ENCODE data around the gene CDC34.

The CDC34 gene

GRCh38 chr19:506404-507285 is 24.9 kb upstream of the CDC34 start:
- Histone ChIP-seq H3K27ac (peak overlapping the region; percentile 91 to 98 (median 93)), H3K9me3 (replicated peaks in 1 of 11) (peaks cover 0 to 20% (median 3%) of the 10 kb centered on the region in 11 experiments; a peak in 11 of 22 replicates), H3K36me3 (peaks cover 0 to 12% (median 9%) of the 10 kb centered on the region in 11 experiments; a peak in 10 of 22 replicates), H3K4me1 (peaks cover 54 to 83% (median 67%) of the 10 kb centered on the region in 10 experiments), H3K9ac (peak overlapping the region; percentile 90 to 99 (median 95)), H3K27me3 (no peaks in the 10 kb centered on the region), H4K20me1 (peaks cover 0 to 31% (median 9%) of the 10 kb centered on the region in 11 experiments; a peak in 14 of 22 replicates), H3K4me3 (peak overlapping the region; percentile 84 to 97 (median 92)), H3K4me2 (peak overlapping the region; percentile 74 to 100 (median 90))
- TF ChIP-seq Cebpa-rat (IDR thresholded peaks at IDR 0.05), result no peak

GRCh38 chr19:507286-508203 is 24.0 kb upstream of the CDC34 start, which contains the start of gene TPGS1:
TPGS1 (plus strand) TSS chr19:507497; CDS start chr19:507507, 10 bp downstream.
- peak within 1 kb of the TSS; percentile 84 to 97 (median 92) for H3K4me3 ChIP-seq
- peaks cover 0 to 11% (median 0%) of the 10 kb centered on the region in 11 experiments; a peak in 10 of 22 replicates for H3K9me3 ChIP-seq (replicated peaks in 1 of 11)
- TF ChIP-seq Cebpa-rat (IDR thresholded peaks at IDR 0.05), result no peak
- H3K36me3 ChIP-seq, result peaks cover 0 to 12% (median 9%) of the 10 kb centered on the region in 11 experiments; a peak in 10 of 22 replicates
- H3K27me3 ChIP-seq, result no peaks in the 10 kb centered on the region
- H3K27ac ChIP-seq, result peak within 1 kb of the TSS; percentile 91 to 98 (median 93)
- peak within 1 kb of the TSS; percentile 90 to 100 (median 99) for H3K4me2 ChIP-seq
- H4K20me1 ChIP-seq, result peaks cover 0 to 40% (median 18%) of the 10 kb centered on the region in 11 experiments; a peak in 17 of 22 replicates
- H3K4me1 ChIP-seq, result peaks cover 63 to 83% (median 69%) of the 10 kb centered on the region in 10 experiments
- peak within 1 kb of the TSS; percentile 90 to 99 (median 95) for H3K9ac ChIP-seq

- H3K4me3 ChIP-seq, result peak overlapping the region; percentile 84 to 97 (median 92)
- peak overlapping the region; percentile 91 to 98 (median 93); a peak in 20 of 22 replicates for H3K27ac ChIP-seq
- H3K4me2 ChIP-seq, result peak overlapping the region; percentile 90 to 100 (median 99)
- peaks cover 0 to 3% (median 0%) of the 10 kb centered on the region in 11 experiments; a peak in 1 of 22 replicates for H3K9me3 ChIP-seq (replicated peaks in 1 of 11)
- no peak for TF ChIP-seq Cebpa-rat (IDR thresholded peaks at IDR 0.05)
- H3K36me3 ChIP-seq, result peaks cover 0 to 13% (median 9%) of the 10 kb centered on the region in 11 experiments; a peak in 12 of 22 replicates
- H4K20me1 ChIP-seq, result peaks cover 0 to 49% (median 27%) of the 10 kb centered on the region in 11 experiments; a peak in 20 of 22 replicates
- no peaks in the 10 kb centered on the region for H3K27me3 ChIP-seq
- peaks cover 60 to 83% (median 71%) of the 10 kb centered on the region in 10 experiments for H3K4me1 ChIP-seq
- peak overlapping the region; percentile 90 to 99 (median 95) for H3K9ac ChIP-seq
These were observed 23.1 kb upstream of the CDC34 start for GRCh38 chr19:508204-509150.

GRCh38 chr19:510606-511100 is 20.9 kb upstream of the CDC34 start:
- Histone ChIP-seq H3K4me3 (peak overlapping the region; percentile 37 to 67 (median 51)), H3K36me3 (peaks cover 0 to 30% (median 14%) of the 10 kb centered on the region in 11 experiments; a peak in 17 of 22 replicates), H3K9me3 (replicated peaks in 1 of 11) (0 out of 22 replicates have a peak, but pooled peaks cover 0 to 3% (median 0%) of the 10 kb centered on the region in 11 experiments), H3K9ac (peak overlapping the region; percentile 64 to 77 (median 73)), H4K20me1 (peaks cover 11 to 66% (median 44%) of the 10 kb centered on the region in 11 experiments; a peak in 21 of 22 replicates), H3K27ac (peak overlapping the region; percentile 51 to 98 (median 80)), H3K4me1 (peaks cover 58 to 79% (median 72%) of the 10 kb centered on the region in 10 experiments), H3K4me2 (peak overlapping the region; percentile 90 to 100 (median 99)), H3K27me3 (no peaks in the 10 kb centered on the region)
- no peak for TF ChIP-seq Cebpa-rat (IDR thresholded peaks at IDR 0.05)

GRCh38 chr19:511101-511851 is 20.3 kb upstream of the CDC34 start:
- peak overlapping the region; percentile 37 to 67 (median 51) for H3K4me3 ChIP-seq
- H3K4me1 ChIP-seq, result peaks cover 52 to 75% (median 69%) of the 10 kb centered on the region in 10 experiments
- peak in 3 of 11 experiments; percentile 19 to 82 (median 29); a peak in 4 of 22 replicates for TF ChIP-seq Cebpa-rat (IDR thresholded peaks at IDR 0.05)
- H3K9ac ChIP-seq, result peak overlapping the region; percentile 64 to 77 (median 73)
- no peaks in the 10 kb centered on the region for H3K27me3 ChIP-seq
- peak overlapping the region; percentile 90 to 100 (median 99) for H3K4me2 ChIP-seq
- 0 out of 22 replicates have a peak, but pooled peaks cover 0 to 3% (median 0%) of the 10 kb centered on the region in 11 experiments for H3K9me3 ChIP-seq (replicated peaks in 1 of 11)
- peak overlapping the region; percentile 51 to 98 (median 80) for H3K27ac ChIP-seq
- H4K20me1 ChIP-seq, result peaks cover 11 to 66% (median 44%) of the 10 kb centered on the region in 11 experiments; a peak in 21 of 22 replicates
- H3K36me3 ChIP-seq, result peaks cover 0 to 30% (median 14%) of the 10 kb centered on the region in 11 experiments; a peak in 17 of 22 replicates

GRCh38 chr19:512547-513365 is 18.8 kb upstream of the CDC34 start:
- H3K36me3 ChIP-seq, result peaks cover 0 to 30% (median 14%) of the 10 kb centered on the region in 11 experiments; a peak in 17 of 22 replicates
- peaks cover 49 to 75% (median 67%) of the 10 kb centered on the region in 10 experiments for H3K4me1 ChIP-seq
- H3K4me3 ChIP-seq, result no peak overlapping the region
- peaks cover 11 to 66% (median 44%) of the 10 kb centered on the region in 11 experiments; a peak in 21 of 22 replicates for H4K20me1 ChIP-seq
- TF ChIP-seq Cebpa-rat (IDR thresholded peaks at IDR 0.05), result no peak
- peak overlapping the region; percentile 13 to 100 (median 99); a peak in 21 of 22 replicates for H3K4me2 ChIP-seq
- H3K9me3 ChIP-seq (replicated peaks in 1 of 11), result 0 out of 22 replicates have a peak, but pooled peaks cover 0 to 3% (median 0%) of the 10 kb centered on the region in 11 experiments
- H3K27ac ChIP-seq, result peak overlapping the region in 7 of 11 experiments; percentile 18 to 98 (median 77); a peak in 8 of 22 replicates
- peak overlapping the region in 8 of 11 experiments; percentile 19 to 63 (median 45); a peak in 11 of 22 replicates for H3K9ac ChIP-seq
- H3K27me3 ChIP-seq, result no peaks in the 10 kb centered on the region
